HG03103 (cell line): ENCODE results near the gene FOXP4.
"Not testable (repeated sequence)": the region's sequence is repeated elsewhere in the genome, so short reads cannot be mapped to it uniquely, and the experiment has no call there.

ENCODE experiments used
- ATAC-seq: cut with Tn5 transposase; IDR thresholded peaks from one replicate; pipeline ENCODE4 v1.9.1; 2021; ENCODE audit warnings: low read depth; ENCODE audit not compliant: unreplicated experiment

Gene FOXP4

GRCh38 chr6:41596807-41597206 lies 50.6 kb downstream of the FOXP4 start:
- ATAC-seq, result no peak

GRCh38 chr6:41597246-41598000 lies 51.2 kb downstream of the FOXP4 start:
- no peak for ATAC-seq

GRCh38 chr6:41598670-41599014 lies 52.5 kb downstream of the FOXP4 start:
- no peak for ATAC-seq

GRCh38 chr6:41599015-41599851 lies 53.1 kb downstream of the FOXP4 start:
- no peak for ATAC-seq

GRCh38 chr6:41599852-41600445 lies 53.8 kb downstream of the FOXP4 start:
- no peak for ATAC-seq

GRCh38 chr6:41600499-41601247 lies 54.5 kb downstream of the FOXP4 start:
- ATAC-seq, result no peak

GRCh38 chr6:41601248-41601549 lies 55.0 kb downstream of the FOXP4 start:
- no peak for ATAC-seq

GRCh38 chr6:41602422-41602743 lies 56.2 kb downstream of the FOXP4 start:
- no peak for ATAC-seq

GRCh38 chr6:41602864-41603608 lies 56.9 kb downstream of the FOXP4 start:
- no peak for ATAC-seq

- no peak for ATAC-seq
Observed at GRCh38 chr6:41604006-41604405, 57.8 kb downstream of the FOXP4 start.

GRCh38 chr6:41605649-41606048 lies 59.5 kb downstream of the FOXP4 start:
- ATAC-seq, result no peak

- no peak for ATAC-seq
Observed at GRCh38 chr6:41607036-41607435, 60.9 kb downstream of the FOXP4 start.

GRCh38 chr6:41607736-41608135 lies 61.6 kb downstream of the FOXP4 start:
- no peak for ATAC-seq

GRCh38 chr6:41608443-41609151 lies 62.4 kb downstream of the FOXP4 start:
- ATAC-seq, result no peak

GRCh38 chr6:41614715-41615114 lies 68.5 kb downstream of the FOXP4 start:
- ATAC-seq, result no peak

GRCh38 chr6:41615311-41615710 lies 69.1 kb downstream of the FOXP4 start:
- ATAC-seq, result no peak

- ATAC-seq, result no peak
Observed at GRCh38 chr6:41618598-41618997, 72.4 kb downstream of the FOXP4 start.

- not testable (repeated sequence) for ATAC-seq
Observed at GRCh38 chr6:41619193-41619592, 73.0 kb downstream of the FOXP4 start.

GRCh38 chr6:41621367-41621766 lies 75.2 kb downstream of the FOXP4 start:
- ATAC-seq, result no peak

GRCh38 chr6:41621802-41622201 lies 75.6 kb downstream of the FOXP4 start:
- no peak for ATAC-seq
